Measurements from ENCODE around the gene CLIC4.

GRCh38 chr1:24856787-24857506, 111.7 kb downstream of the CLIC4 start:
- TF ChIP-seq CTCF (IDR thresholded peaks at IDR 0.05) (no peak), POLR2AphosphoS5 (IDR thresholded peaks at IDR 0.05) (no peak)

Data from breast epithelium (tissue), 3 donors.